DOHH2 (cell line): ENCODE data around the gene SPACDR.
"Not testable (repeated sequence)": the region's sequence is repeated elsewhere in the genome, so short reads cannot be mapped to it uniquely, and the experiment has no call there.

Experiments
- CTCF ChIP-seq: fragments of 200-600 bp; sonication (generic); IDR thresholded peaks from one replicate; pipeline ENCODE4 v1.5.1; 2014; ENCODE audit warnings: antibody characterized with exemption, mild to moderate bottlenecking, low read depth, low read length; ENCODE audit not compliant: poor library complexity, severe bottlenecking
- EZH2phosphoT487 ChIP-seq: fragments of 200-600 bp; sonication (generic); IDR thresholded peaks from 2 replicates; pipeline ENCODE4 v1.6.1; 2017; ENCODE audit warnings: borderline replicate concordance, mild to moderate bottlenecking, antibody characterized with exemption, low read length, moderate library complexity, mixed read lengths

GRCh38 chr7:100500743-100501142, 36.7 kb upstream of the SPACDR start:
- TF ChIP-seq CTCF, EZH2phosphoT487: not testable (repeated sequence)
